OCI-LY7 (cell line): Measurements from ENCODE around the gene XG. TPM values are rescaled to one million over a fixed set of nuclear protein-coding genes. Genes with fewer than 3 reads are reported as not detected.

Experiments
- BruUV-seq: library from RNA; stranded (reverse); fragments of 400-500 nt; replicated peaks from 2 replicates; lab custom pipeline; 2021; lab: Mats Ljungman, UMichigan
- CTCF ChIA-PET: fragments of 300-600 bp; sonication (Branson Sonifier 250); formaldehyde crosslinking; loops from one replicate; lab custom pipeline; 2022; ENCODE audit warnings: antibody characterized with exemption; ENCODE audit not compliant: unreplicated experiment; lab: Charles Lee
- POLR2A ChIA-PET: fragments of 300-600 bp; sonication (Branson Sonifier 250); formaldehyde crosslinking; loops from one replicate; lab custom pipeline; 2022; ENCODE audit warnings: antibody characterized with exemption; lab: Charles Lee
- DNase-seq: peaks from one replicate; pipeline ENCODE4 v3.0.0-alpha.2; 2015; ENCODE audit warnings: low spot score
- H2AFZ ChIP-seq: fragments of 200-600 bp; sonication (generic), shearing (Covaris generic); 2 replicates; pipeline ENCODE4 v1.6.1; 2014; ENCODE audit warnings: mild to moderate bottlenecking, antibody characterized with exemption, low read length, moderate library complexity
- H3K27ac ChIP-seq: fragments of 200-600 bp; sonication (generic); 2 replicates; pipeline ENCODE4 v1.5.1; 2014; ENCODE audit warnings: mixed run types, low read depth, mild to moderate bottlenecking, moderate library complexity, low read length, inconsistent platforms; ENCODE audit not compliant: poor library complexity, severe bottlenecking
- H3K36me3 ChIP-seq: fragments of 200-600 bp; sonication (generic); 2 replicates; pipeline ENCODE4 v1.6.1; 2014; ENCODE audit warnings: mild to moderate bottlenecking, antibody characterized with exemption, low read length, moderate library complexity, mixed read lengths; ENCODE audit not compliant: insufficient read depth
- H3K4me1 ChIP-seq: fragments of 200-600 bp; sonication (generic); 2 replicates; pipeline ENCODE4 v1.5.1; 2014; ENCODE audit warnings: mild to moderate bottlenecking, low read length; ENCODE audit not compliant: insufficient read depth, poor library complexity, severe bottlenecking
- H3K4me2 ChIP-seq: fragments of 200-600 bp; sonication (generic); 2 replicates; pipeline ENCODE4 v1.6.1; 2014; ENCODE audit warnings: mild to moderate bottlenecking, low read length
- H3K4me3 ChIP-seq: fragments of 200-600 bp; sonication (generic); 2 replicates; pipeline ENCODE4 v1.5.1; 2014; ENCODE audit warnings: mild to moderate bottlenecking, low read depth, low read length; ENCODE audit not compliant: poor library complexity, severe bottlenecking
- H3K79me2 ChIP-seq: fragments of 200-600 bp; sonication (generic); 2 replicates; pipeline ENCODE4 v1.6.1; 2016; ENCODE audit warnings: low read depth, mild to moderate bottlenecking, low read length, moderate library complexity, mixed read lengths; ENCODE audit not compliant: insufficient read depth
- H3K9me2 ChIP-seq: fragments of 200-600 bp; sonication (generic); 2 replicates; pipeline ENCODE4 v1.6.1; 2016; ENCODE audit warnings: mild to moderate bottlenecking, low read length, mixed read lengths; ENCODE audit not compliant: insufficient read depth
- H3K9me3 ChIP-seq: fragments of 200-600 bp; sonication (generic); 2 replicates; pipeline ENCODE4 v1.6.1; 2014; ENCODE audit warnings: mild to moderate bottlenecking, mixed run types, low read length, mixed read lengths
- H4K20me1 ChIP-seq: fragments of 200-600 bp; sonication (generic); 2 replicates; pipeline ENCODE4 v1.6.1; 2014; ENCODE audit warnings: mild to moderate bottlenecking, antibody characterized with exemption, low read length, moderate library complexity, mixed read lengths; ENCODE audit not compliant: insufficient read depth
- CTCF ChIP-seq: fragments of 200-600 bp; sonication (generic); conservative IDR thresholded peaks from 2 replicates; pipeline ENCODE4 v1.5.1; 2014; ENCODE audit warnings: mild to moderate bottlenecking, antibody characterized with exemption, low read length, moderate library complexity, mixed read lengths
- EZH2phosphoT487 ChIP-seq: fragments of 200-600 bp; sonication (generic); IDR thresholded peaks from 2 replicates; pipeline ENCODE4 v1.6.1; 2018; ENCODE audit warnings: low read depth, borderline replicate concordance, mild to moderate bottlenecking, mixed run types, antibody characterized with exemption, low read length, moderate library complexity, mixed read lengths
- intact Hi-C: fragments of 100-400 bp; cut with micrococcal nuclease; formaldehyde crosslinking; loops from one replicate; pipeline ENCODE4 v1.10.0; 2022; ENCODE audit not compliant: unreplicated experiment
- total RNA-seq, 2 experiments: library from RNA; depleted of rRNA in 1 of 2; stranded (reverse); fragments of >200 nt in 1 of 2; shearing (Covaris generic) in 1 of 2; gene quantifications; 2 replicates each; pipeline ENCODE4 v1.2.3, GENCODE V29; 2014 to 2022

XG gene
- total RNA-seq, 2 experiments from 2014 or later = not detected

- Histone ChIP-seq H3K79me2 (peaks cover 48% of the 10 kb centered on the region; the same call in 1 of the 2 replicates), H3K4me1 (peaks cover 63% of the 10 kb centered on the region), H3K9me2 (no peaks in the 10 kb centered on the region), H3K27ac (peak overlapping the region; percentile 6), H2AFZ (no peak overlapping the region), H3K4me3 (no peak overlapping the region), H3K36me3 (peaks cover 28% of the 10 kb centered on the region), H3K4me2 (peak overlapping the region; percentile 65), H3K9me3 (no peaks in the 10 kb centered on the region), H4K20me1 (no peaks in the 10 kb centered on the region)
- intact Hi-C loops = no loop called here
- ChIA-PET POLR2A (no interaction called here), CTCF (no interaction called here)
- no peak for DNase-seq
- BruUV-seq = no TSS peak
- TF ChIP-seq EZH2phosphoT487 = no peak
- no peak for TF ChIP-seq CTCF
Observed at GRCh38 chrX:2712428-2712827, 39.4 kb upstream of the XG start.

GRCh38 chrX:2712890-2713840, 38.7 kb upstream of the XG start:
- Histone ChIP-seq H3K4me3 (peak overlapping the region; percentile 20), H4K20me1 (no peaks in the 10 kb centered on the region), H3K36me3 (peaks cover 36% of the 10 kb centered on the region), H3K9me2 (no peaks in the 10 kb centered on the region), H3K27ac (peak overlapping the region; percentile 48), H2AFZ (no peak overlapping the region; the same call in 1 of the 2 replicates), H3K79me2 (peaks cover 46% of the 10 kb centered on the region; the same call in 1 of the 2 replicates), H3K9me3 (no peaks in the 10 kb centered on the region), H3K4me2 (peak overlapping the region; percentile 65), H3K4me1 (peaks cover 55% of the 10 kb centered on the region)
- DNase-seq = peak; percentile 80
- no peak for TF ChIP-seq EZH2phosphoT487
- TF ChIP-seq CTCF = no peak
- BruUV-seq = no TSS peak
- intact Hi-C loops = no loop called here
- ChIA-PET CTCF (no interaction called here), POLR2A (no interaction called here)

- Histone ChIP-seq H4K20me1 (no peaks in the 10 kb centered on the region), H3K4me2 (no peak overlapping the region), H3K9me2 (no peaks in the 10 kb centered on the region), H2AFZ (no peak overlapping the region), H3K4me1 (peaks cover 41% of the 10 kb centered on the region), H3K4me3 (no peak overlapping the region), H3K9me3 (no peaks in the 10 kb centered on the region), H3K27ac (peak overlapping the region; percentile 6), H3K36me3 (peaks cover 44% of the 10 kb centered on the region), H3K79me2 (peaks cover 33% of the 10 kb centered on the region; the same call in 1 of the 2 replicates)
- DNase-seq = peak; percentile 26
- no peak for TF ChIP-seq CTCF
- no peak for TF ChIP-seq EZH2phosphoT487
- no TSS peak for BruUV-seq
- POLR2A ChIA-PET = no interaction called here
- CTCF ChIA-PET = no interaction called here
- intact Hi-C loops = no loop called here
Observed at GRCh38 chrX:2714551-2714950, 37.3 kb upstream of the XG start.
